Right atrium auricular region (tissue), 2 donors: ENCODE measurements around the gene RNASE12. TPM values are rescaled to one million over a fixed set of nuclear protein-coding genes. Genes with fewer than 3 reads are reported as not detected.
A peak's percentile ranks its signal among the peaks of the same experiment; 100 is the strongest.

ENCODE experiments used
- DNase-seq: peaks from one replicate; pipeline ENCODE4 v3.0.0-alpha.2; 2019; ENCODE audit warnings: low spot score
- H3K27ac ChIP-seq, 2 donors: fragments of 200-600 bp; sonication (generic); 1 replicate in 1 of 2; 2 replicates in 1 of 2; pipeline ENCODE4 v1.5.1; 2016 to 2019
- H3K27me3 ChIP-seq, 2 donors: fragments of 200-600 bp; sonication (generic); one replicate each; pipeline versions ENCODE4 v1.5.1 to v1.6.0; 2017 to 2019
- H3K36me3 ChIP-seq: fragments of 200-600 bp; sonication (generic); one replicate; pipeline ENCODE4 v1.5.1; 2016
- H3K4me1 ChIP-seq, 2 donors: fragments of 200-600 bp; sonication (generic); one replicate each; pipeline versions ENCODE4 v1.5.1 to v1.6.0; 2017 to 2019
- H3K4me3 ChIP-seq, 2 donors: fragments of 200-600 bp; sonication (generic); 1 replicate in 1 of 2; 2 replicates in 1 of 2; pipeline ENCODE4 v1.5.1; 2017 to 2019; ENCODE audit warnings: mild to moderate bottlenecking in 1 of 2, moderate library complexity in 1 of 2
- H3K9me3 ChIP-seq, 2 donors: fragments of 200-600 bp; sonication (generic); one replicate each; pipeline ENCODE4 v1.5.1; 2019
- CTCF ChIP-seq, 2 donors: fragments of 200-600 bp; sonication (generic); IDR thresholded peaks; one replicate each; pipeline ENCODE4 v1.5.1; 2019; ENCODE audit warnings: antibody characterized with exemption in 2 of 2
- total RNA-seq, 2 donors: library from RNA; depleted of rRNA; stranded (reverse); fragments of >200 nt; gene quantifications; one replicate each; pipeline ENCODE4 v1.1.0, GENCODE V29; 2016

Gene RNASE12
- total RNA-seq, 2 donors from 2014 or later = not detected

GRCh38 chr14:20630340-20631022 lies 39.3 kb upstream of the RNASE12 start:
- Histone ChIP-seq H3K4me1 (peaks cover 0 to 41% of the 10 kb centered on the region in 2 donors), H3K9me3 (peaks cover 0 to 5% of the 10 kb centered on the region in 2 donors), H3K27ac (no peak overlapping the region), H3K36me3 (no peaks in the 10 kb centered on the region), H3K4me3 (peak overlapping the region; percentile 27 to 37), H3K27me3 (no peaks in the 10 kb centered on the region)
- TF ChIP-seq CTCF (IDR thresholded peaks at IDR 0.05) = no peak
- no peak for DNase-seq

- H3K27me3 ChIP-seq = no peaks in the 10 kb centered on the region
These were observed 37.1 kb upstream of the RNASE12 start for GRCh38 chr14:20628063-20628854.

GRCh38 chr14:20627346-20628027 lies 36.3 kb upstream of the RNASE12 start:
- Histone ChIP-seq H3K4me1 (peaks cover 0 to 58% of the 10 kb centered on the region in 2 donors), H3K36me3 (no peaks in the 10 kb centered on the region), H3K9me3 (no peaks in the 10 kb centered on the region), H3K27me3 (no peaks in the 10 kb centered on the region), H3K27ac (no peak overlapping the region), H3K4me3 (no peak overlapping the region)
- DNase-seq = no peak
- no peak for TF ChIP-seq CTCF (IDR thresholded peaks at IDR 0.05)

More at GRCh38 chr14:20628063-20628854, 37.1 kb upstream of the RNASE12 start:
- peaks cover 0 to 57% of the 10 kb centered on the region in 2 donors for H3K4me1 ChIP-seq
- no peak for TF ChIP-seq CTCF (IDR thresholded peaks at IDR 0.05)
- H3K27ac ChIP-seq = no peak overlapping the region
- no peak for DNase-seq
- H3K36me3 ChIP-seq = no peaks in the 10 kb centered on the region
- no peaks in the 10 kb centered on the region for H3K9me3 ChIP-seq
- no peak overlapping the region for H3K4me3 ChIP-seq

GRCh38 chr14:20626274-20626673 lies 35.1 kb upstream of the RNASE12 start:
- Histone ChIP-seq H3K4me3 (peak overlapping the region in 1 of 2 donors; percentile 18), H3K27ac (no peak overlapping the region), H3K27me3 (no peaks in the 10 kb centered on the region), H3K4me1 (peaks cover 0 to 46% of the 10 kb centered on the region in 2 donors), H3K36me3 (no peaks in the 10 kb centered on the region), H3K9me3 (no peaks in the 10 kb centered on the region)
- DNase-seq = no peak
- no peak for TF ChIP-seq CTCF (IDR thresholded peaks at IDR 0.05)

- Histone ChIP-seq H3K36me3 (no peaks in the 10 kb centered on the region), H3K4me1 (peaks cover 0 to 35% of the 10 kb centered on the region in 2 donors), H3K9me3 (no peaks in the 10 kb centered on the region), H3K27me3 (no peaks in the 10 kb centered on the region), H3K27ac (no peak overlapping the region), H3K4me3 (peak overlapping the region in 1 of 2 donors; percentile 31)
- peak; percentile 73 for DNase-seq
- TF ChIP-seq CTCF (IDR thresholded peaks at IDR 0.05) = no peak
These were observed 33.4 kb upstream of the RNASE12 start for GRCh38 chr14:20624495-20625070.
